GM19099 (cell line): ENCODE measurements around the gene LAT.

Source experiments
- POLR2A ChIP-seq: IDR thresholded peaks from 3 replicates; pipeline ENCODE4 v1.6.1; 2011; ENCODE audit warnings: low read depth; ENCODE audit not compliant: insufficient read length; ENCODE audit errors: extremely low read depth

LAT gene

DNA sequence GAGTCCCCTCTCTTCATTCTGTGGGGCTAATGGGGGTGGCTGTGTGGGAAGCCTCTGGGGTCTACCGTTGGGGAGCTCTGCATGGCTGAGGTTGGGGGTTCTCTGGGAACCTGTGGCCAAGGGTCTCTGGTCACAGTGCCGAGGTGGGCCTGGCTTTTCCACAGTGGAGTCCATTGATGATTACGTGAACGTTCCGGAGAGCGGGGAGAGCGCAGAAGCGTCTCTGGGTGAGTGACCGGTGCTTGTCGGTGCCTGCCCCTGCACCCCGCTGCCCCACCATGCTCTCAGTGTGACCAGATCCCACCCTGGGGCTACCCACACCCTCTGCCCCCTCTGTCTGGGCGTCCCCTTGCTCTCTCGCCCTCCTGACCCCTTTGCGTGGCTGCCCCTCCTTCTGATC, 4.5 kb downstream of the LAT start:
- TF ChIP-seq POLR2A, result no peak

DNA sequence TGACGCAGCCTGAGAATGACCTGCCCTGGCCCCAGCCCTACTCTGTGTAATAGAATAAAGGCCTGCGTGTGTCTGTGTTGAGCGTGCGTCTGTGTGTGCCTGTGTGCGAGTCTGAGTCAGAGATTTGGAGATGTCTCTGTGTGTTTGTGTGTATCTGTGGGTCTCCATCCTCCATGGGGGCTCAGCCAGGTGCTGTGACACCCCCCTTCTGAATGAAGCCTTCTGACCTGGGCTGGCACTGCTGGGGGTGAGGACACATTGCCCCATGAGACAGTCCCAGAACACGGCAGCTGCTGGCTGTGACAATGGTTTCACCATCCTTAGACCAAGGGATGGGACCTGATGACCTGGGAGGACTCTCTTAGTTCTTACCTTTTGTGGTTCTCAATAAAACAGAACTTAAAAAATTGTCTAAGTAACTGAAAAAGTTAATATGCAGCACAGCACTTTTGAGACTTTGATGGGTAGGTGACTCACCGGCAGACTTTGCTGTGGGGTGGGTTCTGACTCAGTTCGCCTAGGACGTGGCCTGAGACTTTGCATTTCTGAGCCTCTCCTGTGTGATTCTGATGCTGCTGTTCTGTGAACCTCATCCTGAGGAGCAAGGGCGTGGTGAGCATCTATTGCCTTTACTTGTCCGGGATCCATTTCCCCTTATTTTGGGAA, 5.7 kb downstream of the LAT start:
- TF ChIP-seq POLR2A, result no peak

DNA sequence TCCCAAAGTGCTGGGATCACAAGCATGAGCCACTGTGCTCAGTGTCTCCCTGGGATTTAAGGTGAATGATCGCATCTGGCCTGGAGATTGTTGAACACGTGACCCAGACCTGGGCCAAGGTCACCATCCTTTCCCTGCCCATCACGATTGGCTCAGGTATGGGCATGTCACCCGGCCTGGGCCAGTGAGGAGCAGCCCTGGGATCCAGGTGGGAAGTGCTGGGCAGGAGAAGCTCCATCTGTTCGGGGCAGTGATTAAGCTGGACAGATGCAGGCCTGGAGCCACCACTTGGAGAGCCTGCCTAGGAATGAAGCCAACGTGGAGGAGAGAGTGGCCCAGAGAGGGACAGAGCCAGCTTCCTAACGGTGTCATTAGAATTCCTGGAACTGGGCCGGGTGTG, 6.8 kb downstream of the LAT start:
- TF ChIP-seq POLR2A, result no peak

DNA sequence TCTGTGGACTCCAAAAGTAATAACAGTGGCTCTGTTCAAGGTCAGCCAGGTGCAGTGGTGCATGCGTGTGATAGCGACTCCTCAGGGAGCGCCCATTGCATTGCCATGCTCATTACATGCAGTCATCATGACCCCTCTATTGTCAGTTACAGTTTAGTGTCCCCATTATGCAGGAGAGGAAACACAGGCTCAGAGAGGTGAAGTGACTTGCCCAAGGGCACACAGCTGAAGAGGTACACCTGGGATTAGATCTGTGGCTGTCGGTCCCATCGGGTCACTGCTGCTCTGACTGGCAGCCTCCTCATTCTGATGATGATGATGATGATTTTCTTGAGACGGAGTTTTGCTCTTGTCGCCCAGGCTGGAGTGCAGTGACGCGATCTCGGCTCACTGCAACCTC, 7.6 kb downstream of the LAT start:
- TF ChIP-seq POLR2A, result no peak

DNA sequence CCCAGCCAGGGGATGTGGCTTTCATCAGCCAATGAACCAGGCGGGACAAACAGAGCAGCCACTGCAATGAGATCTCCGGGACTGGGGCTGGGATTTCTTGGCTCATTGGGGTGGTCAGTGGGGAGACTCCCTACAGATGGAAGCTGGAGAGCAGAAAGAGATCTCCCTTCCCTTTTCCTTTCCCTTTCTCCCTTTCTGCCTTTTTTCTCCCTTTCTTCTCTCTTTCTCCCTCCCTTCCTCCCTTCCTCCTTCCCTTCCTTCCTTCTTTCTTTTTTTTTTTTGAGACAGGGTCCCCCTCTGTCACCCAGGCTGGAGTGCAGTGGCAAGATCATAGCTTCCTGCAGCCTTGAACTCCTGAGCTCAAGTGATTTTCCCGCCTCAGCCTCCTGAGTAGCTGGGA, 14.0 kb downstream of the LAT start:
- TF ChIP-seq POLR2A, result no peak

DNA sequence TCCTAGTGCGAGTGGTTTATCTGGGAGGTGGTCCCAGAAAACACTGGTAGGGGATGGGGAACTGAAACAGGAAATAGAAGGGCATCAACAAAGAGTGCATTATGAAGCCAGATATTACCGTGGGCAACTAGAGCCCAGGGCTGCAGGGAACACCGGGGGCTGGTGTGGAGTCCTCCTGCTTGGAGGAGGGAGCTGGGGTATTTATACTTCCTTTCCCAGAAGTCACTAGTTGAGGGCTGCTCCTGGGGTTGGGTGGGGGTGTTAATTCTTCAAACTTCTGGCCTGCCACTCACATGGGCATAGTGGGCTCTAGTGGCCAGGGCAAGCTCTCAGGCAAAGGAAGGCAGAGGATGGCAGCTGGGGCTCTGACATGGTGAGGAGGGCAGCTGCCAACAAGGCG, 14.7 kb downstream of the LAT start:
- no peak for TF ChIP-seq POLR2A

DNA sequence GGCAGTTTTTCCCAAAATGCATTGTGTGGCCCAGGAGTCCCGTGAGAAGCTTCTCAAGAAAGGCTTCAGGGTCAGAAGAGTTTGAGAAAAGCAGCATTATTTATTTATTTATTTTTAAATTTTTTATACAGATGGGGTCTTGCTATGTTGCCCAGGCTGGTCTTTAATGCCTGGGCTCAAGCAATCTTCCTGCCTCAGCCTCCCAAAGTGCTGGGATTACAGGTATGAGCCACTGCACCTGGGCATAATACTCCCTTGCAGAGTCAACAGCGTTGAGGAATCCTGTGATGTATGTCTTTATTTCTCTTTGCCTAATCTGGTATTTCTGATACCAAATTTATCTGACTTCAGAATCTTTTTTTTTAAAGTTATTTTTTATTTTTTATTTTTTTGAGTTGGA, 15.2 kb downstream of the LAT start:
- TF ChIP-seq POLR2A, result no peak

DNA sequence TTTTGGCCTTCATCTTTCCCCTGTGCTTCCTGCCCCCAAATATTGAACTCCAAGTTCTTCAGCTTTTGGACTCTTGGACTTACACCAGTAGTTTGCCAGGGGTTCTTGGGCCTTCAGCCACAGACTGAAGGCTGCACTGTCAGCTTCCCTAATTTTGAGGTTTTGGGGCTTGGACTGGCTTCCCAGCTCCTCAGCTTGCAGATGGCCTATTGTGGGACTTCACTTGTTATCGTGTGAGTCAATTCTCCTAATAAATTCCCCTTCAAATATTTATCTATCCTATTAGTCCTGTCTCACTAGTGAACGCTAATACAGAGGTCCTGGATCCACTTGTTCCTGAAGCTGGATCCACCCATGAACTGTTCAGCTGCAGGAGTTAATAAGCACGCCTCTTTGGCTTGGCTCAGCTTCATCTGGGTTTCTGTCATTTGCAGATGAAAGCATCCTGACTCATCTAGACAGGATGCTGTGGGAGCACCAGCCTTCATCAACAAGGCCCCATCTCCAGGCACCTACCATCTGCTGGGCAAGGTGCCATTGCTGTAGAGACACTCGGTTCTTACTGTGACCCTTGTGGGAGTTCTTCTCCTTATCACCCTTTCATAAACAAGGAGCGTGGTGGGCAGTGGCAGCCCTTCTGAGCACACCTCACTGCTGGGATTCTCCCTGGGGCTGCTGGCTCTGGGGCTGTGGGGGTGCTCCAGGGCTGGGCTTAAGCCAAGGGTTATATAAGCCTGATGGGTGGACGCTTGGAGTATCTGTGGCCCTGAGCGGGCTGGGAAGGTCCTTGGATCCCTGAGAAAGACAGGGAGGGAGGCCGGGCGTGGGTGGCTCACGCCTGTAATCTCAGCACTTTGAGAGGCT, 23.1 kb downstream of the LAT start:
- no peak for TF ChIP-seq POLR2A

DNA sequence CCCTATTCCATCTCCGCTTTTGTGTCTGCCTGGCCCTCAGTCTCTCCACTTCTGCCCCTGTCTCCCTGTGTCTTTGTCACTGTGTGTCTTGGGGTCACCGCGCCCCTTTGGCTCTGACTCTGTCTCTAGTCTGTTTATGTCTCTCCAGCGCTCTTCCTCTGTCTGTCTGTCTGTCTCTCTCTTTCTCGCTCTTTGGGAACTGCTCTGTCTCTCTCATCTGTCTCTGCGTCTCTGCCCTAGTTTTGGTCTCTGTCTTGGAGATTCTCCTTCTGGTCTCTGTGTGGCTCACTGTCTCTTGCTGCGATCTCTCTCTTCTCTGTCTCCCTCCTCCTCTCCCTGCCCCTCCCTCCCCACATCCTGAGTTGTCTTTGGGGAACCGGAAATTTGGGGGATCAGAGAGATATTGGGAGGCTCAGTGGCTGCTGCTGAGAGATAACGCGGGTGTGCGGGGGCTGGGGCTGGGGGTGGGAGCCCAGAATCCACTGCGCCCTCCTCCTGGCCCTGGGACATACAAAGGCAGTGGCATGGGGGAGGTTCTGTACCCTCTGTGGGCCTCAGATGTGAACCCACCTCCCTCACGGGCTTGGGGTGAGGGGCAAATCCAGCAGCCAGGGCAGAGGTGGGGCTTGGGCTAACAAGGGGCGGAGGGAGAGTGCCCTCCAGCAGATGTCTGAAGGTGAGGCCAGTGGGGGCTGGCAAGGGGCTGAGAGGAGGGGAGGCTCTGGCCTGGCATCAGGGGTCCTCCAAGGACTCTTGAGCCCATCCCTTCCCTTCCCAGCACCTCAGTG, 24.4 kb downstream of the LAT start:
- no peak for TF ChIP-seq POLR2A

DNA sequence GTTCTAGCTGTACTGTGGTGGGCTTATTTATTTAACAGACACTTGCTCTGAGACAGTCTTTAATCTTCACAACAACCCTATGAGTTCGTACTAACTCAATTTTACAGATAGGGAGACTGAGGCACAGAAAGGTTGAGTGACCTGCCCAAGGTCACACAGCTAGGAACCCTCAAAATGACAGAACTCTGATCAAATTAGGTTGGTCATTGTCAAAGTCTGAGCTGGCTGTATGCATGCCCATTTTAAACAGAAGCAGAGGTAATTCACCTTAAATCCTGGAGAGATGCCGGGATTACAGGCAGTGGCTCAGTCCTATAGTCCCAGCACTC, 24.9 kb downstream of the LAT start:
- TF ChIP-seq POLR2A, result no peak

DNA sequence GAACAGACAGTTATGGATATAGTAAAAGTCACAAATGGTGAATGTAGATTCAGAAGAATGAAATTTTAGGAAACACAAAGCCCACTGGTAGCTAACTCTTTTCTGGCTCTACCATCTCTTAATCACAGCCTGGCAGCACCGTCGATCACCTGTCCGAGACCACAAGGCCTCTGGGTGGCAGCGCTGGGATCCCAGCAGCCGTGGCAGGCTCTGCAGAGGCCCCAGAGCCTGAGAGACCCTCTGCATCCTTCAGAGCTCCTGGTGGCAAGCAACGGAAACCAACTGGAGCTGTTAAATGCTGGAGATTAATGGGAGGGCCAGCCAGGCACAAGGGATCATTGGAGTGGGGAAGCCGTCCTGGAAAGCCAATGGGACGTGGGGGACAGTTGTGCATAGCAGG, 26.3 kb downstream of the LAT start:
- TF ChIP-seq POLR2A, result no peak

DNA sequence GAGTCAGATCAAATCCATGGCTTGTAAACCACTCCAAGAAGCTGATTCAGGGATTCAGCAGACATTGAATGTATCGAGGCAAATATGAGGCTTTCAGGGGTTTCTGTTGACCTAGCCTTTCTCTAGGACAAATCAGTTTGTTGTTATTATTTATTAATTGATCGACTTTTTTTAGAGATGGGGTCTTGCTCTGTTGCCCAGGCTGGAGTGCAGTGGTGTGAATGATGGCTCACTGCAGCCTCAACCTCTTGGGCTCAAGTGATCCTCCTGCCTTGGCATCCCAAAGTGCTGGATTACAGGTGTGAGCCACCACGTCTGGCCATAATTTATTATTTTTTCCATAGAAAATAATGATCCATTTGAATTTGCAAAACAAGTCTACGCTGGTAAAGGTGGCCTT, 27.0 kb downstream of the LAT start:
- no peak for TF ChIP-seq POLR2A

DNA sequence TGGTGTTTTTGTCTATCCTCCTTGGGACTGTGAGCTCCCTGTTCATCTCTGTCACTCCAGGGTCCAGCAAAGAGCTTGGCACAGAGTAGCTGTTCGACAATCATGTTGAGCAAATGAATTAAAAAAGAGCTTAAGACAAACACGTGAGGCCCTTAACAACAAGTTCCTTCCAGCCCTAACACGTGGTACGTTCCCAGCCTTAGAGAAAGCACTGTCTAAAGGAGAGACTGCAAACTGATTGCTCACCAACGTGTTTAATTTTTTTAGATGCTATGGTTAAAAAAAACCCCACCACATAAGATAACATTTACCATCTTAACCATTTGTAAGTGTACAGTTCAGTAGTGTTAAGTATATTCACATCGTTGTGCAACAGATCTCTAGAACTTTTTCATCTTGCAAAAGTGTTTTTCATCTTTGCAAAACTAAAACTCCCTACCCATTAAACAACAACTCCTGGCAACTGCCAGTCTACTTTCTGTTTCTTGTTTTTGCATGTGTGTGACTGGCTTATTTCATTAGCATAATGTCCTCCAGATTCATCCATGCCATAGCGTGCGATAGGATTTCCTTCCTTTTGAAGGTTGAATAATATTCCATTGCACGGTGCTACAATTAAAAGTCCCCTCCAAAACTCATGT, 28.2 kb downstream of the LAT start:
- no peak for TF ChIP-seq POLR2A

DNA sequence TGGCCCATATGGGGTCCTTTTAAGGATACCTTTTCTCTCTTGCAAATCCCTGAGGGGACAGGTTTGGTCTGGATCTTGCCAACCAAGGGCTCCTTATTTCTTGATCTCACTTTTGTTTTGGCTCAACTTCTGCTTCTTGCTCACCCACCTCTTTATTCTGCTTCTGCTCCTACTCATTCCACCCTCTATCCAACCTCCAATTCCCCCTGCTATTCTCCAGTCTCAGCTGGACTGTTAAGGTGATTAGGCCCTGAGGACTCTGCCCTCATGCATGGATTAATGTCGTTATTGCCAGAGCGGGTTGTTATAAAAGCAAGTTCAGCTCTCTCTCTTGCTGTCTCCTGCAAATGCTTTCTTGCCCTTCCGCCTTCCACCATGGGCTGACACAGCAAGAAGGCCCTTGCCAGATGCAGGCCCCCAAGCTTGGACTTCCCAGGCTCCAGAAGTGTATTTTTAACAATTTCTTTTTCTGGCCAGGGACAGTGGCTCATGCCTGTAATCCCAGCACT, 29.8 kb downstream of the LAT start:
- no peak for TF ChIP-seq POLR2A

DNA sequence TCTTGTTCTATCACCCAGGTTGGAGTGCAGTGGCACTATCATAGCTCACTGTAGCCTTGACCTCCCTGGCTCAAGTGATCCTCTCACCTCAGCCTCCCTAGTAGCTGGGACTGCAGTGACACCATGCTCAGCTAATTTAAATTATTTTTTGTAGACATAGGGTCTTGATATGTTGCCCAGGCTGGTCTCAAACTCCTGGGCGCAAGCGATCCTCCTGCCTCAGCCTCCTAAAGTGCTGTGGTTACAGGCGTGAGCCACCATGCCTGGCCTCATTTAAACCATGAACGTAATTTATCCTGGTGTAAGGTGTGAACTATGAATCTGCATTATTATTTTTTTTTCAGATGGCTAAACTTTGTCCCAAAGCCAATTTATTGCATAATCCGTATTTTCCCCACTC, 37.3 kb downstream of the LAT start:
- no peak for TF ChIP-seq POLR2A
